Loucy (cell line): Measurements from ENCODE around the gene ERF.
"Not testable (repeated sequence)": the region's sequence is repeated elsewhere in the genome, so short reads cannot be mapped to it uniquely, and the experiment has no call there.

Experiments
- H2AFZ ChIP-seq: fragments of 200-600 bp; sonication (generic); 2 replicates; pipeline ENCODE4 v1.6.0; 2016; ENCODE audit warnings: antibody characterized with exemption, mild to moderate bottlenecking, low read length, moderate library complexity
- H3F3A ChIP-seq: fragments of 200-600 bp; 2 replicates; pipeline ENCODE4 v1.6.0; 2016; ENCODE audit warnings: antibody characterized with exemption, low read depth, mild to moderate bottlenecking
- H3K27me3 ChIP-seq: fragments of 200-600 bp; sonication (generic); 2 replicates; pipeline ENCODE4 v1.6.1; 2014; ENCODE audit warnings: low read length, mild to moderate bottlenecking; ENCODE audit not compliant: insufficient read depth, poor library complexity, severe bottlenecking
- H3K36me3 ChIP-seq: fragments of 200-600 bp; sonication (generic); 2 replicates; pipeline ENCODE4 v1.6.1; 2016; ENCODE audit warnings: low read length; ENCODE audit not compliant: insufficient read depth
- H3K4me1 ChIP-seq: fragments of 200-600 bp; sonication (generic); 2 replicates; pipeline ENCODE4 v1.5.1; 2014; ENCODE audit warnings: low read length, mild to moderate bottlenecking; ENCODE audit not compliant: insufficient read depth, poor library complexity, severe bottlenecking
- H3K4me2 ChIP-seq: fragments of 200-600 bp; sonication (generic); 2 replicates; pipeline ENCODE4 v1.6.0; 2014; ENCODE audit warnings: antibody characterized with exemption, low read length, low read depth, mild to moderate bottlenecking; ENCODE audit not compliant: poor library complexity, severe bottlenecking
- H3K4me3 ChIP-seq: fragments of 200-600 bp; sonication (generic); 2 replicates; pipeline ENCODE4 v1.5.1; 2014; ENCODE audit warnings: low read length, mild to moderate bottlenecking, mixed read lengths; ENCODE audit not compliant: poor library complexity, severe bottlenecking
- H3K79me2 ChIP-seq: fragments of 200-600 bp; sonication (generic); 2 replicates; pipeline ENCODE4 v1.6.1; 2014; ENCODE audit warnings: low read length; ENCODE audit not compliant: insufficient read depth
- H3K9ac ChIP-seq: fragments of 200-600 bp; sonication (generic); 2 replicates; pipeline ENCODE4 v1.6.0; 2014; ENCODE audit warnings: mild to moderate bottlenecking, low read depth, low read length, moderate library complexity; ENCODE audit not compliant: poor library complexity, severe bottlenecking
- H3K9me2 ChIP-seq: fragments of 200-600 bp; sonication (generic); replicated peaks from 2 replicates; pipeline ENCODE4 v1.6.1; 2016; ENCODE audit warnings: low read depth, low read length, mixed read lengths
- H3K9me3 ChIP-seq: fragments of 200-600 bp; sonication (generic); 2 replicates; pipeline ENCODE4 v1.6.1; 2014; ENCODE audit warnings: mild to moderate bottlenecking, antibody characterized with exemption, low read length, low read depth; ENCODE audit not compliant: insufficient read depth
- H4K20me1 ChIP-seq: fragments of 200-600 bp; sonication (generic); 2 replicates; pipeline ENCODE4 v1.6.0; 2014; ENCODE audit warnings: antibody characterized with exemption, low read length, mild to moderate bottlenecking; ENCODE audit not compliant: insufficient read depth, poor library complexity, severe bottlenecking
- EZH2phosphoT487 ChIP-seq: fragments of 200-600 bp; IDR thresholded peaks from 2 replicates; pipeline ENCODE4 v1.6.1; 2018; ENCODE audit warnings: antibody characterized with exemption, mild to moderate bottlenecking, moderate library complexity, borderline replicate concordance
- TF ChIP-seq, protein P1 (sequence below): fragments of 200-600 bp; sonication (generic); conservative IDR thresholded peaks from 2 replicates; pipeline ENCODE4 v1.5.1; 2014; ENCODE audit warnings: mild to moderate bottlenecking, antibody characterized with exemption, low read length

The ERF gene

DNA sequence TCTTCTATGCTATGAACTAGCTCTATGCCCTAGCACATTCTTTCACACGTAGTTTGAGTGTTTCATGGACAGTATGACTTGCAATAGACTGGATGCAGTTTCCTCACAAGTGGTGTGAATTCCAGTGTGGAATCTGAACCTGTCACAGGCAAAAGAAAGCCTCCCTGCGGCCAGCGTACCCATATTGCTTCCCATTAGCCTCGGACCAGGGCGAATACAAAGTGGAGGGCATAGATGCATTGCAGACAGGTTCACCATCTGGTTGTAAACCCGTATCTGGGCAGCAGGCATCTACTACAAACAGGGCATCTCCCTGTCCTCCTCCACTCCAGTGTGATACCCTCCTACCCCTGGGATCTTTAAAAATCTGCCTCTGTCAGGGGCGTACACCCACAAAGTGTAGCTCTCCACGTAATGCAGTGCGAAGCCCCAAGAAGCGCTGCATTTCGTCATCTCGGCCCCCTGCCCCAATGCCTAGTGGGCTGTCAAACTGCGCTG lies 12.8 kb upstream of the ERF start:
- H3K9ac ChIP-seq = peak overlapping the region; percentile 89
- H3K9me2 ChIP-seq = no peaks in the 10 kb centered on the region
- H4K20me1 ChIP-seq = no peaks in the 10 kb centered on the region
- H3K4me3 ChIP-seq = peak overlapping the region; percentile 83
- H3K27me3 ChIP-seq = no peaks in the 10 kb centered on the region
- no peak for TF ChIP-seq EZH2phosphoT487
- no peaks in the 10 kb centered on the region for H3F3A ChIP-seq
- H2AFZ ChIP-seq = peak overlapping the region; percentile 96
- H3K9me3 ChIP-seq = no peaks in the 10 kb centered on the region
- peak overlapping the region; percentile 80 for H3K4me2 ChIP-seq
- peaks cover 21% of the 10 kb centered on the region for H3K4me1 ChIP-seq
- peaks cover 32% of the 10 kb centered on the region for H3K79me2 ChIP-seq
- H3K36me3 ChIP-seq = no peaks in the 10 kb centered on the region

DNA sequence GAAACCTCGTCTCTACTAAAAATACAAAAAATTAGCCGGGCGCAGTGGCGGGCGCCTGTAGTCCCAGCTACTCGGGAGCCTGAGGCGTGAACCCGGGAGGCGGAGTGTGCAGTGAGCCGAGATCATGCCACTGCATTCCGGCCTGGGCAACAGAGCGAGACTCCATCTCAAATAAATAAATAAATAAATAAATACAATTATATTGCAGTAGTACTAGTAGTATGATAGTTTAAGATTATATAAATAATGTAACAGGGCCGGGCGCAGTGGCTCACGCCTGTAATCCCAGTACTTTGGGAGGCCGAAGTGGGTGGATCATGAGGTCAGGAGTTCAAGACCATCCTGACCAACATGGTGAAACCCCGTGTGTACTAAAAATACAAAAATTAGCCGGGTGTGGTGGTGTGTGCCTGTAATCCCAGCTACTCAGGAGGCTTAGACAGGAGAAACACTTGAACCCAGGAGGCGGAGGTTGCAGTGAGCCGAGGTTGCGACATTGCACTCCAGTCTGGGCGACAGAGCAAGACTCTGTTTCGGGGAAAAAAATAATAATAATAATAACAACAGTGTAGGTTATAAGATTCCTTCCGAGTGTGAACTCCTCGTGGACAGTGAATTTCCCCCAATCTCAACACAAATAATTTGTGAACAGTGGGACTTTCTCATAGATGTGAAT lies 12.1 kb upstream of the ERF start:
- peak overlapping the region; percentile 96 for H2AFZ ChIP-seq
- H4K20me1 ChIP-seq, H3F3A ChIP-seq, H3K36me3 ChIP-seq, H3K9me2 ChIP-seq, H3K27me3 ChIP-seq, H3K9me3 ChIP-seq: not testable (repeated sequence)
- peak overlapping the region; percentile 89 for H3K9ac ChIP-seq
- peaks cover 21% of the 10 kb centered on the region for H3K4me1 ChIP-seq
- H3K4me3 ChIP-seq = peak overlapping the region; percentile 83
- peaks cover 26% of the 10 kb centered on the region for H3K79me2 ChIP-seq
- H3K4me2 ChIP-seq = peak overlapping the region; percentile 80

DNA sequence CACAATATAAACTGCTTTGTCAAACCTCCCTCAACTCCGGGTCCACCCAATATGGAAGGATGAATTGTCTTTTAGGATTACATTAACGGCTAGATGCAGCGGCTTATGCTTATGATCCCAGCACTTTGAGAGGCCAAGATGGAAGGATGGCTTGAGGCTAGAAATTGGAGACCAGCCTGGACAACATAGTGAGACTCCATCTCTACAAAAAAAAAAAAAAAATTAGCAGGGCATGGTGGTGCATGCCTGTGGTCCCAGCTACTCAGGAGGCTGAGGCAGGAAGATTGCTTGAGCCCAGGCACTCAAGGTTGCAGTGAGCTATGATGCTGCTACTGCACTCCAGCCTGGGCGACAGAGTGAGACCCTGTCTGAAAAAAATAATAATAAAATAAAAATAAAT lies 11.2 kb upstream of the ERF start:
- H3K9me2 ChIP-seq, H3K9me3 ChIP-seq, H4K20me1 ChIP-seq, H3K4me3 ChIP-seq, H2AFZ ChIP-seq, H3K27me3 ChIP-seq, H3K4me2 ChIP-seq, H3K36me3 ChIP-seq, H3F3A ChIP-seq, H3K9ac ChIP-seq: not testable (repeated sequence)
- Histone ChIP-seq H3K79me2 (peaks cover 17% of the 10 kb centered on the region), H3K4me1 (peaks cover 13% of the 10 kb centered on the region)

DNA sequence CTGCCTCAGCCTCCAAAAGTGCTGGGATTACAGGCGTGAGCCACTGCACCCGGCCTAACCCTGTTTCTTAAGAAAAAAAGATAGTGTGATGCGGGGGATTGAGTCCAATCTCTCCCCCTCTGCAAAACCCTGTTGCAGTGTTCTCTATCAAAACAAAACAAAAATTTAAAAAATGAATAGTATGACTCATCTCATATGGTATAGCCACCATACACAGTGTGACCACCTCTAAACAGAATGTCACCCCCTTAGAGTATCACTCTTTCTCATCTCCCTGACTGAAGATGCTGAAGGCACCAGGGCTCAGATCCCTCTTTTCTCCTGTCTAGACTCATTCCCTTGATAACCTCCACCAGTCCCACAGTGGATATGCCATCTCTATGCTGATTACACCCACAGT lies 6.8 kb upstream of the ERF start:
- Histone ChIP-seq H3K9ac (no peak overlapping the region), H3K4me2 (no peak overlapping the region), H2AFZ (no peak overlapping the region), H3K4me1 (no peaks in the 10 kb centered on the region), H3F3A (no peaks in the 10 kb centered on the region), H3K79me2 (no peaks in the 10 kb centered on the region), H3K9me2 (no peaks in the 10 kb centered on the region), H3K4me3 (no peak overlapping the region), H3K27me3 (no peaks in the 10 kb centered on the region), H4K20me1 (no peaks in the 10 kb centered on the region), H3K9me3 (no peaks in the 10 kb centered on the region), H3K36me3 (no peaks in the 10 kb centered on the region)
- TF ChIP-seq, protein P1, sequence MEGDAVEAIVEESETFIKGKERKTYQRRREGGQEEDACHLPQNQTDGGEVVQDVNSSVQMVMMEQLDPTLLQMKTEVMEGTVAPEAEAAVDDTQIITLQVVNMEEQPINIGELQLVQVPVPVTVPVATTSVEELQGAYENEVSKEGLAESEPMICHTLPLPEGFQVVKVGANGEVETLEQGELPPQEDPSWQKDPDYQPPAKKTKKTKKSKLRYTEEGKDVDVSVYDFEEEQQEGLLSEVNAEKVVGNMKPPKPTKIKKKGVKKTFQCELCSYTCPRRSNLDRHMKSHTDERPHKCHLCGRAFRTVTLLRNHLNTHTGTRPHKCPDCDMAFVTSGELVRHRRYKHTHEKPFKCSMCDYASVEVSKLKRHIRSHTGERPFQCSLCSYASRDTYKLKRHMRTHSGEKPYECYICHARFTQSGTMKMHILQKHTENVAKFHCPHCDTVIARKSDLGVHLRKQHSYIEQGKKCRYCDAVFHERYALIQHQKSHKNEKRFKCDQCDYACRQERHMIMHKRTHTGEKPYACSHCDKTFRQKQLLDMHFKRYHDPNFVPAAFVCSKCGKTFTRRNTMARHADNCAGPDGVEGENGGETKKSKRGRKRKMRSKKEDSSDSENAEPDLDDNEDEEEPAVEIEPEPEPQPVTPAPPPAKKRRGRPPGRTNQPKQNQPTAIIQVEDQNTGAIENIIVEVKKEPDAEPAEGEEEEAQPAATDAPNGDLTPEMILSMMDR = no peak
- no peak for TF ChIP-seq EZH2phosphoT487

DNA sequence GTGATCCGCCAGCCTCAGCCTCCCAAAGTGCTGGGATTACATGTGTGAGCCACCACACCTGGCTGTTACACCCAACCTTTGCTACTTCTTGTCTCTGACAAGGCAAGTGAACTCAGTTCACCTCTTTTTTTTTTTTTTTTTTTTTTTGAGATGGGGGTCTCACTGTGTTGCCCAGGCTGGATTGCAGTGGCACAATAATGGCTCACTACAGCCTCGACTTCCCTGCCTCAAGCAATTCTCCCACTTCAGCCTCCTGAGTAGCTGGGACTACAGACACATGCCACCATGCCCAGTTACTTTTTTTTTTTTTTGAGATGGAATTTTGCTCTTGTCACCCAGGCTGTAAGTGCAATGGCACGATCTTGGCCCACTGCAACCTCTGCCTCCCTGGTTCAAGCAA lies 2.9 kb upstream of the ERF start:
- H3K9me3 ChIP-seq, H4K20me1 ChIP-seq, H3K9me2 ChIP-seq, H2AFZ ChIP-seq, H3K36me3 ChIP-seq, H3K4me2 ChIP-seq, H3K4me3 ChIP-seq, H3K27me3 ChIP-seq, H3F3A ChIP-seq, H3K9ac ChIP-seq: not testable (repeated sequence)
- H3K4me1 ChIP-seq = peaks cover 12% of the 10 kb centered on the region
- H3K79me2 ChIP-seq = peaks cover 13% of the 10 kb centered on the region; the same call in 1 of the 2 replicates
